ENCODE results near the gene MICALL1. TPM values are rescaled to one million over a fixed set of nuclear protein-coding genes. Genes with fewer than 3 reads are reported as not detected.

Gene MICALL1
- total RNA-seq, 1 donor from 2014 or later, result 5.0 TPM

DNA sequence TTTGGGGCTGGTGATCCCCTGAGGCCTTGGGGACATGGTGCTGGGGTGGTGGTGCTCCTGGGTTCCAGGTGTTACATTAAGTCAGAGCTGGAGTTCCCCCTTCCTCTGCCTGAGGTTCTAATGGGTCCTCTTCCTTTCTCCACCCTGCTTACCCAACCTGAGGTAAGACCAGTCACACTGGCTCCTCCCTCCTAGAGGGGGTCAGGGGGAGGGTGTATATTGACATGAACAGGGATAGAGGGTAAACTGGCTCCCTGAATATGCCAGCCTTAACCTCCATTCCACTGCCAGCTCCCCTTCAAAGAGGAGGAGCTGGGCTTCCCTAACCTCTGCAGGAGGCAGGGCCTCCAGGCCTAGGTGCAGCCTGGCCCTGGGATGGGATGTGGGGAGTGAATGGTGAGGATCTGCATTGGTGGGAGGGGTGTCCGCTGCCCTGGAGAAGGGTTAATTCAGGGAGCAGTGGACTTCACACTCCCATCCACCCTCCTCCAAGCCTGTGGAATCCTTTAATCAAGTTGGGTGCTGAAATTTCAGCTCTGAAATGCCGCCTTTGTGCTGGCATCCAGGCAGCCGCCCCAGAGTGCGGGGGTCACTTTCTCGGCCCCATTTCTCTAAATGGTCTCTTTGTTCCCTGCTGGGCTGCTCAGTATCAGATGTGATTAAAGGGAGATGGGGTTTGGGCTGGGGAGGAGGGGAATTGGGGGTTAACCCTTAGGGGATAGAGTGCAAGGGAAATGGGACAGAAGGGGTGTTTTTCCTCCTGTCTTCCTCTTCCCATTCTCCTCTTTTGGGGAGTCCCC is 62.6 kb downstream of the MICALL1 start:
- Mint-ChIP-seq H3K4me3 (no peak overlapping the region), H3K4me1 (peaks cover 30% of the 10 kb centered on the region), H3K36me3 (peaks cover 16% of the 10 kb centered on the region), H3K27me3 (ENCODE audit: insufficient read depth, low read depth) (peaks cover 2% of the 10 kb centered on the region), H3K9me3 (no peaks in the 10 kb centered on the region), H3K27ac (no peak overlapping the region)
- peak overlapping the region; percentile 49 for H3K27ac ChIP-seq
- H3K9me3 ChIP-seq (ENCODE audit: low read depth), result no peaks in the 10 kb centered on the region
- H2AFZ ChIP-seq (replicated peaks), result no peak overlapping the region
- H3K4me2 ChIP-seq, result peak overlapping the region; percentile 48
- peaks cover 12% of the 10 kb centered on the region for H4K20me1 ChIP-seq (ENCODE audit: low read depth)
- peaks cover 38% of the 10 kb centered on the region for H3K4me1 ChIP-seq
- peaks cover 9% of the 10 kb centered on the region for H3K79me2 ChIP-seq (ENCODE audit: low read depth)
- TF ChIP-seq EZH2phosphoT487 (IDR thresholded peaks at IDR 0.05), result no peak
- H3K36me3 ChIP-seq, result no peaks in the 10 kb centered on the region
- H3K9ac ChIP-seq, result no peak overlapping the region
- no peak for DNase-seq (ENCODE audit: low spot score)
- H3F3A ChIP-seq (ENCODE audit: low read depth), result peaks cover 58% of the 10 kb centered on the region
- no peaks in the 10 kb centered on the region for H3K27me3 ChIP-seq
- no peak overlapping the region for H3K4me3 ChIP-seq

DNA sequence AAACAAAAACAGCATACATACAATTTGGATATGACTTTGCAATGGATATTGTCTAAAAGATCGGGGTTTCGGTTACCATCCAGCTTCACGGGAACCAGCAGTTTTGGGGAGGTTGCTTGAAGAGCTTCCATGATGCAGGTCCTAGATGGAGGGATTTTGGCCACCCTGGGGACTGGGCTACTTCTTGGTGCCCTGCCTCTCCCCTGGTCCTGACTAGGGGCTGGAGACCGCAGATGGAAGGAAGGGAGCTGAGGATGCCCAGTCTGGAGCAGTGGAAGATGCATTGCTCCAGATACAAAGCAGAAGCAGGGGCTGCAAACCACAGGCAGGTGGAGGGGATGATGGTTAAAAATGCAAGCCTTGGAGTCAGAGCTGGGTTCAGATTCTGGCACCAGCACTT is 64.8 kb downstream of the MICALL1 start:
- H3K4me1 ChIP-seq, result peaks cover 35% of the 10 kb centered on the region
- H3K36me3 Mint-ChIP-seq, result peaks cover 16% of the 10 kb centered on the region
- DNase-seq (ENCODE audit: low spot score), result no peak
- H3K27ac Mint-ChIP-seq, result no peak overlapping the region
- H3K4me3 ChIP-seq, result no peak overlapping the region
- H3K27me3 ChIP-seq, result no peaks in the 10 kb centered on the region
- H2AFZ ChIP-seq (replicated peaks), result no peak overlapping the region
- H3K27ac ChIP-seq, result no peak overlapping the region
- peaks cover 2% of the 10 kb centered on the region for H3K27me3 Mint-ChIP-seq (ENCODE audit: insufficient read depth, low read depth)
- TF ChIP-seq, protein P1, sequence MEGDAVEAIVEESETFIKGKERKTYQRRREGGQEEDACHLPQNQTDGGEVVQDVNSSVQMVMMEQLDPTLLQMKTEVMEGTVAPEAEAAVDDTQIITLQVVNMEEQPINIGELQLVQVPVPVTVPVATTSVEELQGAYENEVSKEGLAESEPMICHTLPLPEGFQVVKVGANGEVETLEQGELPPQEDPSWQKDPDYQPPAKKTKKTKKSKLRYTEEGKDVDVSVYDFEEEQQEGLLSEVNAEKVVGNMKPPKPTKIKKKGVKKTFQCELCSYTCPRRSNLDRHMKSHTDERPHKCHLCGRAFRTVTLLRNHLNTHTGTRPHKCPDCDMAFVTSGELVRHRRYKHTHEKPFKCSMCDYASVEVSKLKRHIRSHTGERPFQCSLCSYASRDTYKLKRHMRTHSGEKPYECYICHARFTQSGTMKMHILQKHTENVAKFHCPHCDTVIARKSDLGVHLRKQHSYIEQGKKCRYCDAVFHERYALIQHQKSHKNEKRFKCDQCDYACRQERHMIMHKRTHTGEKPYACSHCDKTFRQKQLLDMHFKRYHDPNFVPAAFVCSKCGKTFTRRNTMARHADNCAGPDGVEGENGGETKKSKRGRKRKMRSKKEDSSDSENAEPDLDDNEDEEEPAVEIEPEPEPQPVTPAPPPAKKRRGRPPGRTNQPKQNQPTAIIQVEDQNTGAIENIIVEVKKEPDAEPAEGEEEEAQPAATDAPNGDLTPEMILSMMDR (IDR thresholded peaks at IDR 0.05), result no peak
- TF ChIP-seq EZH2phosphoT487 (IDR thresholded peaks at IDR 0.05) (no peak), EZH2 (IDR thresholded peaks at IDR 0.05) (no peak)
- H3K4me1 Mint-ChIP-seq, result peaks cover 30% of the 10 kb centered on the region
- no peak overlapping the region for H3K4me2 ChIP-seq
- H3K79me2 ChIP-seq (ENCODE audit: low read depth), result peaks cover 2% of the 10 kb centered on the region
- H3K9me3 ChIP-seq (ENCODE audit: low read depth), result no peaks in the 10 kb centered on the region
- H3K9ac ChIP-seq, result no peak overlapping the region
- no peaks in the 10 kb centered on the region for H3K9me3 Mint-ChIP-seq
- no peaks in the 10 kb centered on the region for H3K36me3 ChIP-seq
- peaks cover under 1% of the 10 kb centered on the region for H4K20me1 ChIP-seq (ENCODE audit: low read depth)
- peaks cover 45% of the 10 kb centered on the region for H3F3A ChIP-seq (ENCODE audit: low read depth)
- peak overlapping the region; percentile 35 for H3K4me3 Mint-ChIP-seq

- peak overlapping the region; percentile 61 for H3K4me2 ChIP-seq
- TF ChIP-seq, protein P1 (IDR thresholded peaks at IDR 0.05), result no peak
- TF ChIP-seq EZH2phosphoT487 (IDR thresholded peaks at IDR 0.05) (no peak), EZH2 (IDR thresholded peaks at IDR 0.05) (no peak)
- no peaks in the 10 kb centered on the region for H3K9me3 Mint-ChIP-seq
- peak overlapping the region; percentile 35 for H3K4me3 Mint-ChIP-seq
- H3K4me1 Mint-ChIP-seq, result peaks cover 30% of the 10 kb centered on the region
- H3K27ac ChIP-seq, result peak overlapping the region; percentile 76
- H3K36me3 ChIP-seq, result no peaks in the 10 kb centered on the region
- peaks cover 16% of the 10 kb centered on the region for H3K36me3 Mint-ChIP-seq
- H3K27ac Mint-ChIP-seq, result peak overlapping the region; percentile 83
- no peaks in the 10 kb centered on the region for H3K79me2 ChIP-seq (ENCODE audit: low read depth)
- no peaks in the 10 kb centered on the region for H4K20me1 ChIP-seq (ENCODE audit: low read depth)
- no peak overlapping the region for H2AFZ ChIP-seq (replicated peaks)
- H3F3A ChIP-seq (ENCODE audit: low read depth), result peaks cover 44% of the 10 kb centered on the region
- no peaks in the 10 kb centered on the region for H3K27me3 ChIP-seq
- H3K9ac ChIP-seq, result no peak overlapping the region
- peaks cover 2% of the 10 kb centered on the region for H3K27me3 Mint-ChIP-seq (ENCODE audit: insufficient read depth, low read depth)
- peaks cover 35% of the 10 kb centered on the region for H3K4me1 ChIP-seq
- DNase-seq (ENCODE audit: low spot score), result peak; percentile 72
- H3K4me3 ChIP-seq, result peak overlapping the region; percentile 5
- no peaks in the 10 kb centered on the region for H3K9me3 ChIP-seq (ENCODE audit: low read depth)
Measured at GRCh38 chr22:37971475-37972434, 65.7 kb downstream of the MICALL1 start.
